Measurements from ENCODE around the gene ARSH.

Gene ARSH, protein sequence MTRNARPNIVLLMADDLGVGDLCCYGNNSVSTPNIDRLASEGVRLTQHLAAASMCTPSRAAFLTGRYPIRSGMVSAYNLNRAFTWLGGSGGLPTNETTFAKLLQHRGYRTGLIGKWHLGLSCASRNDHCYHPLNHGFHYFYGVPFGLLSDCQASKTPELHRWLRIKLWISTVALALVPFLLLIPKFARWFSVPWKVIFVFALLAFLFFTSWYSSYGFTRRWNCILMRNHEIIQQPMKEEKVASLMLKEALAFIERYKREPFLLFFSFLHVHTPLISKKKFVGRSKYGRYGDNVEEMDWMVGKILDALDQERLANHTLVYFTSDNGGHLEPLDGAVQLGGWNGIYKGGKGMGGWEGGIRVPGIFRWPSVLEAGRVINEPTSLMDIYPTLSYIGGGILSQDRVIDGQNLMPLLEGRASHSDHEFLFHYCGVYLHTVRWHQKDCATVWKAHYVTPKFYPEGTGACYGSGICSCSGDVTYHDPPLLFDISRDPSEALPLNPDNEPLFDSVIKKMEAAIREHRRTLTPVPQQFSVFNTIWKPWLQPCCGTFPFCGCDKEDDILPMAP

DNA sequence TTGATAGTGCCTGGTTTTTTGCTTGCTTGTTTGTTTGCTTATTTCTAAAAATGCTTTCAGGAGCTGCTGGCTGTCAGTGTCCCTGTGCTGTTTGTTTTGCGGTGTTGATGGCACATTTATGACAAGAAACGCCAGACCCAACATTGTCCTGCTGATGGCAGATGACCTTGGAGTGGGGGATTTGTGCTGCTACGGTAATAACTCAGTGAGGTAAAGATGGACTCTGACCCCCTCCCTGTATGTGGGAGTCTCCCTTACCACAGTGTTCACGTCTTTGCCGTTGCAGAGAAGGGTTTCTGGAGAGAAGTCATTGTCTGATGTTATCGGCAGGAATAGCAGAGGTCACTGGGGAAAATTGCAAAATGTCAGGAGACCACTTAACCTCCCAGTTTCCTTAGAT is at the start of gene ARSH:
ARSH (plus strand) TSS at position 52 of the 400 bp plus-strand sequence; CDS start at position 119, 67 bp downstream.
- no peak for TF ChIP-seq GATA3 (IDR thresholded peaks at IDR 0.05; ENCODE audit: low read depth, low read length)
- no peak for TF ChIP-seq GATA2 (IDR thresholded peaks at IDR 0.05; ENCODE audit: low read depth, low read length)

GRCh38 chrX:2958199-2958598 is 48.1 kb upstream of the ARSH start:
- TF ChIP-seq GATA2 (IDR thresholded peaks at IDR 0.05; ENCODE audit: low read depth, low read length) (no peak), GATA3 (IDR thresholded peaks at IDR 0.05; ENCODE audit: low read depth, low read length) (no peak)

DNA sequence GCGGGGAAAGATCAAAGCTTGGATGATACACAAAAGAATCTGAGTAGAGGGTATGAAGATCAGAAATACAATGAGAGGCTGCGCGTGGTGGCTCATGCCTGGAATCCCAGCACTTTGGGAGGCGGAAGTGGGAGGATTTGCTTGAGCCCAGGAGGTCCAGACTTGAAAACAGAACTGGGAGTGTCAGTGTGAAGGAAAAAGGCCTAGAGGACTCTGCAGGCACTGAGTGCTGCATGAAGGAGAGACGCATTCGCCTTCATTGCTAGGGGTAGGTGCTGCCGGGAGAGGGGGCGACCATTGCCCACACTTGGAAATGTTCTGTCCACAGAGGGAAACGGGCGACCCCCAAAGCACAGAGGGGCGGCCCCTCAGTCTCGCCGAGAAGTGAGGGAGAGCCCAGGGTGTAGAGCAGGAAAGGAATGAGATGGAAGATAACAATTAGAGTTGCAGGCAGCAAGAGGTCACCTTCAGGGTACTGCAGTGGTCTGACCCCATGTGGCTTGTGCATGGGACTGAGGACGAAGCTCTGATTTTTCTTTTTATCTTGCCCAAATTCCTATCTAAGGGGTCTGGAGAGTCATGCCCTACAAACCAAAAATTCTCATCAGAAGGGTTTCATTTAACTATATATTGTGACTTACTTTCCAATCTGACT is 45.4 kb upstream of the ARSH start:
- TF ChIP-seq GATA3 (IDR thresholded peaks at IDR 0.05; ENCODE audit: low read depth, low read length): no peak
- TF ChIP-seq GATA2 (IDR thresholded peaks at IDR 0.05; ENCODE audit: low read depth, low read length): no peak

DNA sequence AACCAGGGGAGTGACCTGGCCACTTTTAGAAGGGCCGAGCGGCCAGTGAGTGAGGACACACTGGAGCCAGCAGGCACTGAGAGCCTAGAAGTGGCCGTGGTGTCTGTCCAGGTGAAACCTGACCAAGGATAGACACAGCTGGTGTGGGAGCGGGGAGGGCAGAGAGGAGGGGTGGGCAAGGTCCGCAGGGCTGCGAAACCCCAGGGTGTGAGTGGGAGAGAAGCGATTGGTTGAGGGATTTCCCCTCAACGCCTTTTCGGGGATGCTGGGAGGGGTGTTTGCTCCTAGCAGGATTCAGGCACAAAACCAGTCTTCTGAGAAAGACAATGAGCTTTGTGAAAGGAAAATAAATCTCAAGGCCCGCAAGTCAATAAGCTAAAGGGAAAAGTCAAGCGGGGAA is 44.0 kb upstream of the ARSH start:
- TF ChIP-seq GATA3 (IDR thresholded peaks at IDR 0.05; ENCODE audit: low read depth, low read length): no peak
- TF ChIP-seq GATA2 (IDR thresholded peaks at IDR 0.05; ENCODE audit: low read depth, low read length): no peak

DNA sequence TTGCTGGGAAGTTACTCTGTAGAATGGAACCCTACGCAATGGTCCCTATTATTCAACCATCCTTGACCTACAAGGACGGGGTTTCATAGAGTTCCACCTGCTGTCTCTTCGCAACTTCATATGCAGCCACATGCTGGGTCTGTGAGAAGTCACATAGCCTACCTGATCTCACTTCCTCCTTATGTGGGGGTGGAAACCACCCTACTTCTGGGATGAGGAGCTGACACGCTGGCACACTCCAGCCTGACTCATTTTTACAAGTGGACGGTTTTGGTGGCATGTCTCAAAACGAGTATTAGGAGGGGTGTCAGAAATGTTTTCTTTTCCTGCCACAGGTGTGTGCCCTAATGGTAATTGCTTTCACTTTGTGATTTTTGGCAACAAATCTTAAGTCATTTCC is 40.4 kb upstream of the ARSH start:
- no peak for TF ChIP-seq GATA2 (IDR thresholded peaks at IDR 0.05; ENCODE audit: low read depth, low read length)
- TF ChIP-seq GATA3 (IDR thresholded peaks at IDR 0.05; ENCODE audit: low read depth, low read length): no peak

GRCh38 chrX:2967012-2967411 is 39.3 kb upstream of the ARSH start:
- TF ChIP-seq GATA3 (IDR thresholded peaks at IDR 0.05; ENCODE audit: low read depth, low read length): no peak
- TF ChIP-seq GATA2 (IDR thresholded peaks at IDR 0.05; ENCODE audit: low read depth, low read length): no peak

DNA sequence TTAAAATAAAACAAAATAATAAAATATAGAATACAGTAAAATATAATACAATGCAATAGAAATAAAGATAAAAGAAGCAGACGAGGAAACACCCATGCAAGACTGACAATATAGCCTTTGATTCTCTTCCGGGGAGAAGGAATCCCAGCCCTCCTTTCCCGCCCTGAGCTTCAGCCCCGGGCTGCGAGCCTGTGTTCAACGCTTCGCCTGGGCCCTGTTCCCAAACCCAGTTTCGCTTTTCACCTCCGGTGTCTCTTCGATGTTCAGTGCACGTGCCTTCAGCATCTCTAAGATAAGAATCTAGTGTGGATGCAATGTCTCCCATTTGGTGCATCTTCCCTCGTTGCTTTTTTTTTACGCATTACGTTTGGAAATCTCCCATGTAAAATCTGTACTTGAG is 38.8 kb upstream of the ARSH start:
- no peak for TF ChIP-seq GATA3 (IDR thresholded peaks at IDR 0.05; ENCODE audit: low read depth, low read length)
- no peak for TF ChIP-seq GATA2 (IDR thresholded peaks at IDR 0.05; ENCODE audit: low read depth, low read length)

DNA sequence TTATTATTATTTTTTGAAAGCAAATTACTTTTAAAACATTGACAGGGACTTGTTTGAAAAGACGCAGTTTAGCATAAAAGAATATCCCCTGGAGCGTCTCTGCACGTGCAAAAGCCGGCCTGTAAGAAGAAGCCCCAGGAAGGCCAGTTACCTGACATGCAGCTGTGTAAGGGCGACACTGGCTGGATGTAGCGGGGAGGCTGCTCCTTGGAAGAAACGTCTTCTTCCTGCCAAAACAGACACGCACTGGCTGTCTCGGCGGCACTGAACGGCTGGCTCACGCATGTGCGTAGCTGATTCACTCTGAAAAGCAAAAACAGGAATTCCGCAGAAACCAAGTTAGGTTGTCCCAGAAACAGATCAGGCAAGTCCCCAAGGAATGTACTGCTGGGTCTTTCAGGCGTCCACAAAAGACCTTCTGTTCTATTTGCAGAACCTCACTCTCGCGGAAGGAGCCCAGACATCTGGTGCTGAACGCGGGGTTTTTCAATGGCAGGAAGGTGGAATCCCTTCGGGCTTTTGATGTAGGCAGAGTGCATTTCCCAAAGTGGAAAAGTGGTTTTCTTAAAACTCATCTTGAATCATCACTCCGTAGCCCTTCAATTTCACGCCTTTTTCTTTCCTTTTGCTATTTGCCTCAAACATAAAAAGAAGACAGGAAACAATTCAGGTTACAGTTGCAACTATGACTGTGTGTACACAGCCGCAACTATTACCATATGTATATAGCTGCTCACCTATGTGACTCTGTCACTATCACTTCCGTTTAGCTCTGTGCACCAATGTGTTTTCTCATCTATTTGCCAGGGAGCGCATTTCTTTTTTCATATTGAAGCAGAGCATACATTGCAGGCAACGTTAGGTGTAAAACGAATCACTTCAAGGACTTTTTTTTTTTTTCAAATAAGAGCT is 38.1 kb upstream of the ARSH start:
- TF ChIP-seq GATA2 (IDR thresholded peaks at IDR 0.05; ENCODE audit: low read depth, low read length): no peak
- TF ChIP-seq GATA3 (IDR thresholded peaks at IDR 0.05; ENCODE audit: low read depth, low read length): no peak

GRCh38 chrX:2969021-2969420 is 37.3 kb upstream of the ARSH start:
- TF ChIP-seq GATA3 (IDR thresholded peaks at IDR 0.05; ENCODE audit: low read depth, low read length) (no peak), GATA2 (IDR thresholded peaks at IDR 0.05; ENCODE audit: low read depth, low read length) (no peak)

- no peak for TF ChIP-seq GATA3 (IDR thresholded peaks at IDR 0.05; ENCODE audit: low read depth, low read length)
- no peak for TF ChIP-seq GATA2 (IDR thresholded peaks at IDR 0.05; ENCODE audit: low read depth, low read length)
Observed at GRCh38 chrX:2972391-2972790, 34.0 kb upstream of the ARSH start.

- no peak for TF ChIP-seq GATA3 (IDR thresholded peaks at IDR 0.05; ENCODE audit: low read depth, low read length)
- no peak for TF ChIP-seq GATA2 (IDR thresholded peaks at IDR 0.05; ENCODE audit: low read depth, low read length)
Observed at GRCh38 chrX:2974961-2975360, 31.4 kb upstream of the ARSH start.

DNA sequence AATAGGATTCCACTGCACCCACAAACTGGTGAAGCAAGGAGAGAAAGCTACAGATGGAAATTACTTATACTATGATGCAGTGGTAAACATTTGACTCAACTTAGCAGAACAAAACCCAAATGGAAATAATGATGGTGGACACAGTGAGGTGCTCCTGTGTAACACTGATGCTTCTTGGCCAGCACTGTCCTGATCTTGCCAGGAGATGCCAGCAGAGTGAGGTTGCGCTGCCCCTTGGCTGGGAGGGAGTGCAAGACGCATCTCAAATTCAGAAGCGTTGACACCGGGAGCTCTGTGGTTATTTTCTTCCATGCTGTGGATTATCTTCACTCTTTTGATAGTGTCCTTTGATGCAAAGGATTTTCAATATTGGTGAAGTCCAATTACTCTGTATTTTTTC is 22.0 kb upstream of the ARSH start:
- TF ChIP-seq GATA2 (IDR thresholded peaks at IDR 0.05; ENCODE audit: low read depth, low read length): no peak
- no peak for TF ChIP-seq GATA3 (IDR thresholded peaks at IDR 0.05; ENCODE audit: low read depth, low read length)

DNA sequence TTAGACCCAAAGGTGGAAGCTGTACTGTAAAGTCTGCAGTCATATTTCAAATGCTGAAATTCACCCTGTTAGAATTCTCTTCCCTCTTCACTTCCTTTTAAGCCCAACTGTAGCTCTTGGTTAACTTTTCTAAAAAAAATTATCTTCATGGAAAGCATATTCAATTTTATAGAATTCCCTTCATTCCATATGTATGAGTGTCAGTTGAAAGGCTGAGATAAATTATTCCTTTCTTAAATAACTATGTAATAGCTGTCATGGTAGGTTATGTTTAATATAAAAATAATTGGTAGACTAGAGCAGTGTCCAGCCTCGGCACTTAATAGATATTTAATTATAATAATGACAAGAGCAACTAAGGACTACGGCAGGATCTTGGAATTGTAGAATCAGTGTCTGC is 16.8 kb upstream of the ARSH start:
- TF ChIP-seq GATA3 (IDR thresholded peaks at IDR 0.05; ENCODE audit: low read depth, low read length) (no peak), GATA2 (IDR thresholded peaks at IDR 0.05; ENCODE audit: low read depth, low read length) (no peak)

- TF ChIP-seq GATA3 (IDR thresholded peaks at IDR 0.05; ENCODE audit: low read depth, low read length) (no peak), GATA2 (IDR thresholded peaks at IDR 0.05; ENCODE audit: low read depth, low read length) (no peak)
Observed at GRCh38 chrX:3010532-3010931, 4.2 kb downstream of the ARSH start.
